Glutamatergic neuron (in vitro differentiated cells): ENCODE measurements around the gene NHERF2. TPM values are rescaled to one million over a fixed set of nuclear protein-coding genes. Genes with fewer than 3 reads are reported as not detected.

ENCODE experiments used
- DNase-seq: peaks from one replicate; pipeline ENCODE4 v3.0.0; 2022
- H3K27ac Mint-ChIP-seq: one replicate; pipeline ENCODE4 v1.8.0; 2020; ENCODE audit warnings: mild to moderate bottlenecking, mixed read lengths, inconsistent platforms; ENCODE audit not compliant: unreplicated experiment
- H3K27me3 Mint-ChIP-seq: one replicate; pipeline ENCODE4 v1.8.0; 2020; ENCODE audit warnings: mild to moderate bottlenecking, moderate library complexity, mixed read lengths, inconsistent platforms; ENCODE audit not compliant: unreplicated experiment
- H3K36me3 Mint-ChIP-seq: one replicate; pipeline ENCODE4 v1.8.0; 2020; ENCODE audit warnings: mild to moderate bottlenecking, mixed read lengths, inconsistent platforms; ENCODE audit not compliant: unreplicated experiment
- H3K4me1 Mint-ChIP-seq: one replicate; pipeline ENCODE4 v1.8.0; 2020; ENCODE audit warnings: mild to moderate bottlenecking, low read depth, mixed read lengths, inconsistent platforms; ENCODE audit not compliant: unreplicated experiment
- H3K4me3 Mint-ChIP-seq: one replicate; pipeline ENCODE4 v1.8.0; 2020; ENCODE audit warnings: mild to moderate bottlenecking, mixed read lengths, inconsistent platforms; ENCODE audit not compliant: unreplicated experiment
- H3K9me3 Mint-ChIP-seq: one replicate; pipeline ENCODE4 v1.8.0; 2020; ENCODE audit warnings: mild to moderate bottlenecking, moderate library complexity, mixed read lengths, inconsistent platforms; ENCODE audit not compliant: unreplicated experiment
- CTCF ChIP-seq: fragments of 200-600 bp; sonication (generic); IDR thresholded peaks from one replicate; pipeline ENCODE4 v1.5.0; 2021; ENCODE audit not compliant: partially characterized antibody, unreplicated experiment
- total RNA-seq: library from RNA; stranded (reverse); fragmentation: NEBNext Ultra II Directional; extraction: Animal tissue kit (Norgen Biotek cat#: 25700); gene quantifications from one replicate; pipeline ENCODE4 v1.2.1, GENCODE V29; 2021; ENCODE audit not compliant: unreplicated experiment

Gene NHERF2
- total RNA-seq, 1 donor from 2014 or later = 22.3 TPM

- Mint-ChIP-seq H3K27me3 (peaks cover 9% of the 10 kb centered on the region), H3K9me3 (peaks cover 4% of the 10 kb centered on the region), H3K27ac (peak overlapping the region; percentile 68), H3K4me1 (peaks cover 8% of the 10 kb centered on the region), H3K4me3 (peak overlapping the region; percentile 46), H3K36me3 (no peaks in the 10 kb centered on the region)
- no peak for TF ChIP-seq CTCF
- DNase-seq = no peak
These were observed 10.8 kb upstream of the NHERF2 start for GRCh38 chr16:2015947-2016208.

GRCh38 chr16:2016407-2016922 is 10.2 kb upstream of the NHERF2 start:
- H3K27ac Mint-ChIP-seq = peak overlapping the region; percentile 33
- H3K36me3 Mint-ChIP-seq = no peaks in the 10 kb centered on the region
- H3K4me1 Mint-ChIP-seq = peaks cover 8% of the 10 kb centered on the region
- no peak overlapping the region for H3K4me3 Mint-ChIP-seq
- H3K9me3 Mint-ChIP-seq = peaks cover 3% of the 10 kb centered on the region
- TF ChIP-seq CTCF = peak; percentile 70
- peaks cover 10% of the 10 kb centered on the region for H3K27me3 Mint-ChIP-seq
- DNase-seq = peak; percentile 72

GRCh38 chr16:2019518-2019920 is 7.2 kb upstream of the NHERF2 start, which contains the start of gene NPW:
Gene NPW, plus strand, starts transcription at chr16:2019785.
- H3K4me3 Mint-ChIP-seq = peak within 1 kb of the TSS; percentile 64
- peaks cover 10% of the 10 kb centered on the region for H3K4me1 Mint-ChIP-seq
- peaks cover 10% of the 10 kb centered on the region for H3K9me3 Mint-ChIP-seq
- no peaks in the 10 kb centered on the region for H3K36me3 Mint-ChIP-seq
- no peak for TF ChIP-seq CTCF
- peak within 1 kb of the TSS; percentile 52 for H3K27ac Mint-ChIP-seq
- H3K27me3 Mint-ChIP-seq = peaks cover 14% of the 10 kb centered on the region
- DNase-seq = peak; percentile 39

- Mint-ChIP-seq H3K4me3 (peak overlapping the region; percentile 64), H3K4me1 (peaks cover 10% of the 10 kb centered on the region), H3K27me3 (peaks cover 16% of the 10 kb centered on the region), H3K27ac (no peak overlapping the region), H3K9me3 (peaks cover 10% of the 10 kb centered on the region), H3K36me3 (no peaks in the 10 kb centered on the region)
- no peak for TF ChIP-seq CTCF
- peak; percentile 28 for DNase-seq
These were observed 6.5 kb upstream of the NHERF2 start for GRCh38 chr16:2019921-2020831.

- TF ChIP-seq CTCF = no peak
- no peak overlapping the region for H3K27ac Mint-ChIP-seq
- H3K9me3 Mint-ChIP-seq = peaks cover 10% of the 10 kb centered on the region
- no peaks in the 10 kb centered on the region for H3K36me3 Mint-ChIP-seq
- peak overlapping the region; percentile 69 for H3K4me3 Mint-ChIP-seq
- H3K27me3 Mint-ChIP-seq = peaks cover 21% of the 10 kb centered on the region
- DNase-seq = no peak
- peaks cover 7% of the 10 kb centered on the region for H3K4me1 Mint-ChIP-seq
These were observed 4.0 kb upstream of the NHERF2 start for GRCh38 chr16:2022723-2023091.
